K562 (cell line): ENCODE measurements around the gene SERGEF. TPM values are rescaled to one million over a fixed set of nuclear protein-coding genes. Genes with fewer than 3 reads are reported as not detected.

Source experiments
- ATAC-seq: fragments of 200-7000 bp; cut with Tn5 transposase; 3 replicates; pipeline ENCODE4 v1.9.1; 2020; ENCODE audit warnings: moderate library complexity
- BruUV-seq: library from RNA; stranded (reverse); fragments of 400-500 nt; replicated peaks from 2 replicates; lab custom pipeline; 2021; lab: Mats Ljungman, UMichigan
- CTCF ChIA-PET: fragments of 300-600 bp; formaldehyde crosslinking; extraction: SDS; loops from one replicate; lab custom pipeline; 2021; ENCODE audit warnings: low intra/inter-chr PET ratio; lab: Yijun Ruan, JAX
- POLR2A ChIA-PET: fragments of 300-600, 350-650 bp; sonication (Branson Sonifier 250); formaldehyde crosslinking; extraction: SDS; loops from one replicate; lab custom pipeline; 2021; ENCODE audit warnings: antibody characterized with exemption, inconsistent platforms; lab: Yijun Ruan, JAX
- DNase-seq, 4 experiments: peaks; one replicate each; pipeline versions ENCODE4 v3.0.0 to v3.0.0-alpha.2; 2011 to 2018; ENCODE audit warnings: low spot score in 3 of 4, mixed read lengths in 3 of 4; ENCODE audit errors: extremely low read depth in 1 of 4
- FAIRE-seq: peaks from 2 replicates; lab custom pipeline; 2011; peaks lifted over from hg19 to GRCh38; lab: Jason Lieb, UNC
- H2AFZ ChIP-seq: 2 replicates; pipeline ENCODE4 v1.6.0; 2011; ENCODE audit warnings: low read depth, low read length, control low read depth, inconsistent platforms
- H3K27ac ChIP-seq: fragments of 200-600 bp; 3 replicates; pipeline ENCODE4 v1.8.0; 2011; ENCODE audit warnings: low read depth, mild to moderate bottlenecking, control low read depth, inconsistent platforms, low read length, moderate library complexity, mixed read lengths; ENCODE audit errors: extremely low read depth
- H3K27me3 ChIP-seq, 2 experiments: fragments of 300-600 bp in 1 of 2; 2 replicates in 1 of 2; 3 replicates in 1 of 2; pipeline versions ENCODE4 v1.6.0 to v1.8.0; 2011; ENCODE audit warnings: inconsistent platforms in 2 of 2, low read length in 2 of 2, mild to moderate bottlenecking in 1 of 2, mixed read lengths in 1 of 2, moderate library complexity in 1 of 2; ENCODE audit not compliant: control insufficient read depth in 2 of 2, insufficient read depth in 2 of 2
- H3K36me3 ChIP-seq: fragments of 300-600 bp; 3 replicates; pipeline ENCODE4 v1.8.0; 2011; ENCODE audit warnings: mild to moderate bottlenecking, low read length, inconsistent platforms; ENCODE audit not compliant: control insufficient read depth, insufficient read depth
- H3K4me1 ChIP-seq, 2 experiments: fragments of 200-600 bp in 1 of 2; replicated peaks in 1 of 2; 2 replicates in 1 of 2; 3 replicates in 1 of 2; pipeline versions ENCODE4 v1.5.1 to v1.8.0; 2011; ENCODE audit warnings: inconsistent platforms in 2 of 2, low read length in 2 of 2, mild to moderate bottlenecking in 1 of 2, mixed read lengths in 1 of 2, moderate library complexity in 1 of 2; ENCODE audit not compliant: control insufficient read depth in 2 of 2, insufficient read depth in 2 of 2
- H3K4me2 ChIP-seq: 2 replicates; pipeline ENCODE4 v1.6.1; 2011; ENCODE audit warnings: low read length, control low read depth, inconsistent platforms, mixed read lengths; ENCODE audit not compliant: insufficient read depth
- H3K4me3 ChIP-seq: fragments of 200-600 bp; sonication (generic), shearing (Covaris generic); 2 replicates; pipeline ENCODE4 v1.5.1; 2016; ENCODE audit warnings: control low read depth, inconsistent platforms
- H3K79me2 ChIP-seq: fragments of 200-600 bp; 3 replicates; pipeline ENCODE4 v1.8.0; 2011; ENCODE audit warnings: low read length, inconsistent platforms; ENCODE audit not compliant: control insufficient read depth, insufficient read depth
- H3K9ac ChIP-seq, 2 experiments: 2 replicates each; pipeline versions ENCODE4 v1.6.0 to v1.6.1; 2011; ENCODE audit warnings: low read depth in 2 of 2, low read length in 2 of 2, control low read depth in 1 of 2, inconsistent platforms in 1 of 2, mild to moderate bottlenecking in 1 of 2, mixed read lengths in 1 of 2; ENCODE audit not compliant: insufficient read depth in 1 of 2
- H3K9me1 ChIP-seq: one replicate; pipeline ENCODE4 v1.6.0; 2011; ENCODE audit warnings: inconsistent platforms, mild to moderate bottlenecking, low read length, moderate library complexity; ENCODE audit not compliant: control insufficient read depth, insufficient read depth
- H3K9me3 ChIP-seq: replicated peaks from 2 replicates; pipeline ENCODE4 v1.5.1; 2011; ENCODE audit warnings: low read depth, low read length, inconsistent platforms; ENCODE audit not compliant: control insufficient read depth, insufficient read depth
- H4K20me1 ChIP-seq: replicated peaks from 2 replicates; pipeline ENCODE4 v1.6.1; 2011; ENCODE audit warnings: low read length, inconsistent platforms, mixed read lengths; ENCODE audit not compliant: control insufficient read depth, insufficient read depth
- NEUROD1 ChIP-seq: fragments of 150-350 bp; IDR thresholded peaks from 2 replicates; pipeline ENCODE4 v1.6.1; 2014; ENCODE audit warnings: borderline replicate concordance, low read length, low read depth; ENCODE audit not compliant: partially characterized antibody
- NFIC ChIP-seq: fragments of 450-650 bp; IDR thresholded peaks from 2 replicates; pipeline ENCODE4 v1.6.1; 2017; ENCODE audit warnings: mild to moderate bottlenecking, inconsistent platforms
- RAD21 ChIP-seq, 2 experiments: fragments of 250-450 bp in 1 of 2; fragments of 450-650 bp in 1 of 2; sonication (Bioruptor Pico) in 1 of 2; formaldehyde crosslinking in 1 of 2; IDR thresholded peaks in 1 of 2; conservative IDR thresholded peaks in 1 of 2; 2 replicates each; pipeline versions ENCODE4 v1.4.0 to v1.8.0; 2020 to 2022; ENCODE audit warnings: mild to moderate bottlenecking in 2 of 2, moderate library complexity in 1 of 2
- RAD51 ChIP-seq: fragments of 450-650 bp; IDR thresholded peaks from 2 replicates; pipeline ENCODE4 v1.7.1; 2016; ENCODE audit warnings: low read depth, mild to moderate bottlenecking, borderline replicate concordance
- ZBTB8A ChIP-seq: fragments of 450-650 bp; IDR thresholded peaks from 2 replicates; pipeline ENCODE4 v1.6.1; 2018; ENCODE audit warnings: mild to moderate bottlenecking, moderate library complexity; ENCODE audit not compliant: partially characterized antibody
- WGBS: fragments of 100-300 bp; shearing (Covaris generic); methylation state at CpG from one replicate; pipeline ENCODE4 v1.1.6; 2016; ENCODE audit warnings: low coverage, mixed read lengths; ENCODE audit not compliant: insufficient coverage; ENCODE audit errors: missing lambda C conversion rate; 5-methylcytosine and 5-hydroxymethylcytosine counted together
- in situ Hi-C: fragments of 300-500 bp; cut with MboI; formaldehyde crosslinking; loops from 4 replicates; pipeline ENCODE4 v1.15.0; 2018; ENCODE audit warnings: inconsistent platforms, mixed read lengths
- intact Hi-C: fragments of 100-400 bp; cut with micrococcal nuclease; formaldehyde crosslinking; loops from 2 replicates; pipeline ENCODE4 v1.14.2; 2022
- polyA plus RNA-seq, 8 experiments: library from polyadenylated mRNA; depleted of rRNA in 4 of 8; stranded (reverse) in 5 of 8; unstranded in 3 of 8; fragments of >200 nt; fragmentation: Nextera tagmentation in 2 of 8; fragmentation: Illumina TruSeq in 1 of 8; extraction: Ambion mirVana in 2 of 8; extraction: Trizol in 1 of 8; gene quantifications; 2 replicates each; pipeline versions ENCODE4 v1.2.1 to v1.2.3, GENCODE V29; 2011 to 2014; ENCODE audit warnings: inconsistent platforms in 1 of 8, missing spikeins in 1 of 8
- total RNA-seq, 7 experiments: library from RNA; depleted of rRNA in 6 of 7; stranded (reverse); fragments of >200 nt in 6 of 7; fragmentation: Illumina TruSeq in 2 of 7; extraction: Trizol in 2 of 7; gene quantifications; 2 replicates each; pipeline versions ENCODE4 v1.2.1 to v1.2.3, GENCODE V29; 2011 to 2021; ENCODE audit warnings: low replicate concordance in 1 of 7
- TF ChIP-seq, protein P1 (sequence below), 2 experiments: fragments of 450-650 bp in 1 of 2; IDR thresholded peaks; 2 replicates each; pipeline ENCODE4 v1.6.1; 2011 to 2017; ENCODE audit warnings: low read depth in 2 of 2, antibody characterized with exemption in 1 of 2, borderline replicate concordance in 1 of 2, low read length in 1 of 2, mild to moderate bottlenecking in 1 of 2, mixed read lengths in 1 of 2; ENCODE audit not compliant: control insufficient read depth in 1 of 2
- TF ChIP-seq, protein P2 (sequence below), 3 experiments: IDR thresholded peaks in 2 of 3; conservative IDR thresholded peaks in 1 of 3; 2 replicates each; pipeline ENCODE4 v1.5.1; 2011 to 2012; ENCODE audit warnings: low read length in 3 of 3, mild to moderate bottlenecking in 3 of 3, control low read depth in 2 of 3, improper control_type of control experiment in 1 of 3, inconsistent platforms in 1 of 3, low read depth in 1 of 3, mixed read lengths in 1 of 3, moderate library complexity in 1 of 3; ENCODE audit not compliant: insufficient read depth in 2 of 3
- TF ChIP-seq, protein P3 (sequence below): fragments of 450-650 bp; IDR thresholded peaks from 2 replicates; pipeline ENCODE4 v1.7.0; 2016; ENCODE audit warnings: borderline replicate concordance

The SERGEF gene
- total and polyA plus RNA-seq, 9 of the 15 experiments (the other 6 are each of a cell fraction or from before 2014, with no cell fraction given), result 10.2 to 28.0 (median 19.9) TPM

DNA sequence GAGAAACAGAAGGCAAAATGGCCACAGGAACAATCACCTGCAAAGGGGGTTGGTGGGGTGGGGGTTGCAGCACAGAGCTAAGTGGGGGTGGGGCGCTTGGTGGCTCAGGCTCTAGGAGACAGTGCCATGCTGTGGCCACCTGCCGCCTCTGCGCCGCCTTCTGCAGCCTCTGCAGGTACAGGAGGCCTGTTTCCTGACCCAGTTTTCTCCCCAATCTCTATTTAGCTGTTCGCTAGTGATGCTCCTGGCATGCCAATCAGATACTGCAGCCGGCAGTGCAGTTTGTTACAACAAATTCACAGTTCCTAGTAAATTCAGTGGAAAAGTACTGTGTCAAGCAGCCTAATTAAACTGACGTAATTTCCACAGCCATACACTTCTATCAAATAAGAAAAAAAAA, 106.4 kb downstream of the SERGEF start:
- Histone ChIP-seq H3K27ac (no peak overlapping the region), H3K9me3 (no peaks in the 10 kb centered on the region), H3K9me1 (no peaks in the 10 kb centered on the region), H3K36me3 (no peaks in the 10 kb centered on the region), H3K4me1 (no peaks in the 10 kb centered on the region), H3K27me3 (no peaks in the 10 kb centered on the region), H4K20me1 (no peaks in the 10 kb centered on the region), H3K4me2 (no peak overlapping the region), H2AFZ (no peak overlapping the region), H3K4me3 (no peak overlapping the region), H3K9ac (no peak overlapping the region), H3K79me2 (no peaks in the 10 kb centered on the region)
- CTCF ChIA-PET, result no interaction called here
- WGBS, result 66% methylated on average over 7 of the region's 7 CpGs
- FAIRE-seq (no peak), DNase-seq (peak; percentile 16 to 40 (median 25)), ATAC-seq (peak; percentile 87)
- intact Hi-C loops, result loop anchor here (1.0 to 10.0 kb wide), 3 partner anchors 58 to 172 kb away; partner anchors contain the start of gene KCNC1
- POLR2A ChIA-PET, result no interaction called here
- peak in 1 of 2 experiments; percentile 45; a peak in 2 of 4 replicates for TF ChIP-seq RAD21 (CRISPR knock-in tag; conservative IDR thresholded peaks at IDR 0.05 in 1 of 2, IDR thresholded peaks at IDR 0.05 in 1 of 2)
- TF ChIP-seq RAD51, result no peak
- TF ChIP-seq, protein P1, sequence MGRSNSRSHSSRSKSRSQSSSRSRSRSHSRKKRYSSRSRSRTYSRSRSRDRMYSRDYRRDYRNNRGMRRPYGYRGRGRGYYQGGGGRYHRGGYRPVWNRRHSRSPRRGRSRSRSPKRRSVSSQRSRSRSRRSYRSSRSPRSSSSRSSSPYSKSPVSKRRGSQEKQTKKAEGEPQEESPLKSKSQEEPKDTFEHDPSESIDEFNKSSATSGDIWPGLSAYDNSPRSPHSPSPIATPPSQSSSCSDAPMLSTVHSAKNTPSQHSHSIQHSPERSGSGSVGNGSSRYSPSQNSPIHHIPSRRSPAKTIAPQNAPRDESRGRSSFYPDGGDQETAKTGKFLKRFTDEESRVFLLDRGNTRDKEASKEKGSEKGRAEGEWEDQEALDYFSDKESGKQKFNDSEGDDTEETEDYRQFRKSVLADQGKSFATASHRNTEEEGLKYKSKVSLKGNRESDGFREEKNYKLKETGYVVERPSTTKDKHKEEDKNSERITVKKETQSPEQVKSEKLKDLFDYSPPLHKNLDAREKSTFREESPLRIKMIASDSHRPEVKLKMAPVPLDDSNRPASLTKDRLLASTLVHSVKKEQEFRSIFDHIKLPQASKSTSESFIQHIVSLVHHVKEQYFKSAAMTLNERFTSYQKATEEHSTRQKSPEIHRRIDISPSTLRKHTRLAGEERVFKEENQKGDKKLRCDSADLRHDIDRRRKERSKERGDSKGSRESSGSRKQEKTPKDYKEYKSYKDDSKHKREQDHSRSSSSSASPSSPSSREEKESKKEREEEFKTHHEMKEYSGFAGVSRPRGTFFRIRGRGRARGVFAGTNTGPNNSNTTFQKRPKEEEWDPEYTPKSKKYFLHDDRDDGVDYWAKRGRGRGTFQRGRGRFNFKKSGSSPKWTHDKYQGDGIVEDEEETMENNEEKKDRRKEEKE (IDR thresholded peaks at IDR 0.05; ENCODE audit: borderline replicate concordance in 1 of 2, control insufficient read depth in 1 of 2, low read depth in 2 of 2, low read length in 1 of 2), result no peak
- TF ChIP-seq NEUROD1, result no peak
- TF ChIP-seq ZBTB8A, result no peak
- TF ChIP-seq, protein P2, sequence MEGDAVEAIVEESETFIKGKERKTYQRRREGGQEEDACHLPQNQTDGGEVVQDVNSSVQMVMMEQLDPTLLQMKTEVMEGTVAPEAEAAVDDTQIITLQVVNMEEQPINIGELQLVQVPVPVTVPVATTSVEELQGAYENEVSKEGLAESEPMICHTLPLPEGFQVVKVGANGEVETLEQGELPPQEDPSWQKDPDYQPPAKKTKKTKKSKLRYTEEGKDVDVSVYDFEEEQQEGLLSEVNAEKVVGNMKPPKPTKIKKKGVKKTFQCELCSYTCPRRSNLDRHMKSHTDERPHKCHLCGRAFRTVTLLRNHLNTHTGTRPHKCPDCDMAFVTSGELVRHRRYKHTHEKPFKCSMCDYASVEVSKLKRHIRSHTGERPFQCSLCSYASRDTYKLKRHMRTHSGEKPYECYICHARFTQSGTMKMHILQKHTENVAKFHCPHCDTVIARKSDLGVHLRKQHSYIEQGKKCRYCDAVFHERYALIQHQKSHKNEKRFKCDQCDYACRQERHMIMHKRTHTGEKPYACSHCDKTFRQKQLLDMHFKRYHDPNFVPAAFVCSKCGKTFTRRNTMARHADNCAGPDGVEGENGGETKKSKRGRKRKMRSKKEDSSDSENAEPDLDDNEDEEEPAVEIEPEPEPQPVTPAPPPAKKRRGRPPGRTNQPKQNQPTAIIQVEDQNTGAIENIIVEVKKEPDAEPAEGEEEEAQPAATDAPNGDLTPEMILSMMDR (IDR thresholded peaks at IDR 0.05 in 2 of 3, conservative IDR thresholded peaks at IDR 0.05 in 1 of 3; ENCODE audit: insufficient read depth in 2 of 3, low read depth in 1 of 3, low read length in 3 of 3), result peak; percentile 22 to 46 (median 45); a peak in 3 of 6 replicates
- TF ChIP-seq, protein P3, sequence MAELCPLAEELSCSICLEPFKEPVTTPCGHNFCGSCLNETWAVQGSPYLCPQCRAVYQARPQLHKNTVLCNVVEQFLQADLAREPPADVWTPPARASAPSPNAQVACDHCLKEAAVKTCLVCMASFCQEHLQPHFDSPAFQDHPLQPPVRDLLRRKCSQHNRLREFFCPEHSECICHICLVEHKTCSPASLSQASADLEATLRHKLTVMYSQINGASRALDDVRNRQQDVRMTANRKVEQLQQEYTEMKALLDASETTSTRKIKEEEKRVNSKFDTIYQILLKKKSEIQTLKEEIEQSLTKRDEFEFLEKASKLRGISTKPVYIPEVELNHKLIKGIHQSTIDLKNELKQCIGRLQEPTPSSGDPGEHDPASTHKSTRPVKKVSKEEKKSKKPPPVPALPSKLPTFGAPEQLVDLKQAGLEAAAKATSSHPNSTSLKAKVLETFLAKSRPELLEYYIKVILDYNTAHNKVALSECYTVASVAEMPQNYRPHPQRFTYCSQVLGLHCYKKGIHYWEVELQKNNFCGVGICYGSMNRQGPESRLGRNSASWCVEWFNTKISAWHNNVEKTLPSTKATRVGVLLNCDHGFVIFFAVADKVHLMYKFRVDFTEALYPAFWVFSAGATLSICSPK, result no peak
- no peak for TF ChIP-seq NFIC
- no TSS peak for BruUV-seq
- in situ Hi-C loops, result no loop called here
